Stimulated activated CD4-positive, alpha-beta T cell treated with anti-CD3 and anti-CD28 coated beads, Interleukin-4, amount 100 ng/mL, for 24 hours (primary cell): Measurements from ENCODE around the gene UGT1A9.

Source experiments
- DNase-seq: peaks from one replicate; pipeline ENCODE4 v3.0.0-alpha.2; 2020

The UGT1A9 gene

DNA sequence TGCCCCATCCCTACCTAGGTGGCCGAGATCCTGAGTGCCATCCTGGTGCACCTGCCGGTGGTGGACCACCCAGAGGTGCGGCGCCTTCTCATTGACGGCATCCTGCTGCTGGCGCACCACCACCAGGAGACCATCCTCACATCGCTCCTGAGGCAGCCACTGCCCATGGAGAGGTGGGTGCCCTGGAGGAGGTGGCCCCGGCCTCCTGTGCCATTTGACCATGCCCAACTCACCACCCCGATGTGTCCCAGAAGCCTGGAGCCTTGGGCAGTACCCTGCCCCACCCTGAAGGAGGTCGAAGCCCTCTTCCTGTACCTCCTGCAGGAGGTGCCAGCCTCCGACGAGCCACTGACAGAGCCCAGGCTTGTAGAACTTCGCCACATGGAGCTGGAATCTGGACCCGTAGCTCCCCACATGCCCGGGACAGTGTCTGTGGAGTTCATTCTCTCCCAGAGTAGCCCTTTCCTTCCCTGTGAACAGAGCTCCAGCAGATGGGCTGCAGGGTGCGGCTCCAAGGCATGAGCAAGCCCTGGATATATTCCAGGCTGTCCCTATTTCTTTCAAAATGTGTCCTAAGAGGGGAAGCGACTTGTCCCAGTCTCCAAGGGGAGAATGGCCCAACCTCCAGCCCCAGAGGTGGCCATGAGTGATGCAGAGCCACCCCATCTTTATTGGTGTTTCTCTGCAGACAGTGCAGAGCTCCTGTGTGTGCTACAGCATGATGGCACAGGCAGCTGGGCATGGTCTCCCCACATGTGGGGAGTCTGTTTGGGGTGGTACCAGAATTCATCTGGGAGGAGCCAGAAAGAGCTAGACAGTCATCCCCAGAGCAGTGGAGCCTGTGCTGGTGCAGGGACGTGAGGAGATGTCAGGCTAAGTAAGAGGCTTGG, 148.4 kb downstream of the UGT1A9 start:
- DNase-seq = no peak

DNA sequence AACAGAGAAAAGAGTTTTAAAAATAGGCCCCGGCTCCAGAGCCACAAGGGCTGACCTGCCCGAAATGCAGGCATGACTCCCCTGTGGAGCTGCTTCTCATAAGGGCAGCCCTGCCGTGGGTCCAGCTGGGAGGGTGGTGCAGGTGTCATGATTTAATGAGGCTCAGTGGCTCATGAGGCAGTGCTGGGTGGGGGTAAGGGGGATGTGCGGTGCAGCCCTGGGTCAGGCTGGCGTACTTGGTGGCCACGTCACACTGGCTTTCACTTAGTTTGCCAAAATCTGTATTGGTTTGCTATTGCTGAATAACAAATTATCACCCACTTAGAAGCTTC, 149.0 kb downstream of the UGT1A9 start:
- DNase-seq = no peak

DNA sequence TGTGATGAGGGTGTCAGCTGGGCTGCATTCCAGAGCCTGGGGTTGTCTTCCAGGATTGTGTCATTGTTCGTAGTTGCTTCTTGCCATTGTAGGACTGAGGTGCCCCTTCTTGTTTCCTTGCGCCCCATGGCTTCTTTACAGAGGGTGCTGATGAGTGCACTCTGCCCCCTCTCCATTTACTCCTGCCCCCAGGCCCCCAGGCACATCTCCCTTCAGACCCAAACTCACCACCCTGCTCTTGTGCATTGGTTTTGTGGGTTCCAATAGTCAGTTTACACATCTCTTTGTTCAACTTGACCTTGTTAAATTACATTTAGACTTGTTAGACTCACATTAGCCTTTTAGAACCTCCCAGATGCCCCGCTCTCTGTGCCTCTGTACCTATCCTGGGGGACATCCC, 149.5 kb downstream of the UGT1A9 start:
- DNase-seq = no peak

DNA sequence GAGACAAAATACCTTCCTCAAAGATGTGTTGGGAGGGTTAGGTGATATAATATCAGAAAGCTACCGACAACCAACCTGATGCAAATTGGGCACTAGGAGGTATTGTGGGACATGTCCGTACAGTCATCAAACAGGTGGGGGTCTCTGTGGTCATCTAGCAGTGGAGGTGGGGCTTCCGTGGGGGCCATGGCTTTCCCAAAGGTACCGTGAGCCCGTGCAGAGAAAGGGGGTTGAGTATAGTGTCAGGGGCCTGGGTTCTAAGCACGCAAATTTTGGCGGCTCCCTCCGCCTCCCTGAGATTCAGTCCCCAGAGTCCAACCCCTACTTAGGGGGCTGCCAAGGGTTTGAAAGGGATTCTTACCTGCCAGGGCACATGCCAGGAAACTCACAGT, 150.0 kb downstream of the UGT1A9 start:
- DNase-seq = no peak

GRCh38 chr2:233822101-233822771, 150.5 kb downstream of the UGT1A9 start:
- DNase-seq = no peak
